Esophagus squamous epithelium (tissue), 4 donors: ENCODE measurements around the gene SYNE2.

Experiments used
- CTCF ChIP-seq, 6 experiments: fragments of 450-650 bp in 4 of 6; fragments of 200-600 bp in 2 of 6; sonication (generic) in 2 of 6; IDR thresholded peaks; one replicate each; pipeline ENCODE4 v1.5.1; 2016 to 2019; ENCODE audit warnings: antibody characterized with exemption in 6 of 6, mild to moderate bottlenecking in 4 of 6, moderate library complexity in 4 of 6
- POLR2A ChIP-seq, 4 donors: fragments of 450-650 bp; IDR thresholded peaks; one replicate each; pipeline ENCODE4 v1.6.1; 2017; ENCODE audit warnings: antibody characterized with exemption in 4 of 4, mild to moderate bottlenecking in 4 of 4, moderate library complexity in 3 of 4

- no peak for TF ChIP-seq CTCF (IDR thresholded peaks at IDR 0.05)
- TF ChIP-seq POLR2A (IDR thresholded peaks at IDR 0.05): no peak
Observed at GRCh38 chr14:64149921-64150320, 297.1 kb downstream of the SYNE2 start.
